IMR-90 (cell line): Measurements from ENCODE around the gene TSSK3.

Source experiments
- BHLHE40 ChIP-seq: fragments of 150-350 bp; IDR thresholded peaks from 2 replicates; pipeline ENCODE4 v1.6.1; 2016; ENCODE audit warnings: mild to moderate bottlenecking, low read depth, low read length
- CEBPB ChIP-seq: IDR thresholded peaks from 2 replicates; pipeline ENCODE4 v1.6.1; 2012; ENCODE audit warnings: low read depth, low read length, improper control_type of control experiment
- FOS ChIP-seq: fragments of 150-350 bp; IDR thresholded peaks from 2 replicates; pipeline ENCODE4 v1.6.1; 2016; ENCODE audit warnings: low read depth, low read length
- MAFK ChIP-seq: IDR thresholded peaks from 2 replicates; pipeline ENCODE4 v1.6.1; 2012; ENCODE audit warnings: low read depth, low read length, improper control_type of control experiment
- MXI1 ChIP-seq: IDR thresholded peaks from 2 replicates; pipeline ENCODE4 v1.6.1; 2012; ENCODE audit warnings: low read depth, mild to moderate bottlenecking, low read length, moderate library complexity, borderline replicate concordance
- POLR2A ChIP-seq: IDR thresholded peaks from 2 replicates; pipeline ENCODE4 v1.6.1; 2012; ENCODE audit warnings: mild to moderate bottlenecking, low read depth, low read length
- RAD21 ChIP-seq: IDR thresholded peaks from 2 replicates; pipeline ENCODE4 v1.6.1; 2012; ENCODE audit warnings: low read length, improper control_type of control experiment
- RCOR1 ChIP-seq: IDR thresholded peaks from 2 replicates; pipeline ENCODE4 v1.6.1; 2012; ENCODE audit warnings: mild to moderate bottlenecking, low read length, improper control_type of control experiment; ENCODE audit not compliant: insufficient replicate concordance
- RFX5 ChIP-seq: IDR thresholded peaks from 2 replicates; pipeline ENCODE4 v1.8.0; 2012; ENCODE audit warnings: low read depth, mild to moderate bottlenecking, low read length, moderate library complexity
- SMC3 ChIP-seq: fragments of 150-350 bp; IDR thresholded peaks from 2 replicates; pipeline ENCODE4 v1.6.1; 2016; ENCODE audit warnings: low read depth, mild to moderate bottlenecking, antibody characterized with exemption, low read length, moderate library complexity
- TF ChIP-seq, protein P1 (sequence below): conservative IDR thresholded peaks from 2 replicates; pipeline ENCODE4 v1.5.1; 2012; ENCODE audit warnings: mild to moderate bottlenecking, low read depth, low read length, improper control_type of control experiment
- TF ChIP-seq, protein P2 (sequence below): fragments of 150-350 bp; IDR thresholded peaks from 2 replicates; pipeline ENCODE4 v1.6.1; 2016; ENCODE audit warnings: low read depth, mild to moderate bottlenecking, low read length, moderate library complexity, borderline replicate concordance
- TF ChIP-seq, protein P3 (sequence below): fragments of 150-350 bp; IDR thresholded peaks from 2 replicates; pipeline ENCODE4 v1.6.1; 2017; ENCODE audit warnings: mild to moderate bottlenecking, antibody characterized with exemption, low read length, low read depth

DNA sequence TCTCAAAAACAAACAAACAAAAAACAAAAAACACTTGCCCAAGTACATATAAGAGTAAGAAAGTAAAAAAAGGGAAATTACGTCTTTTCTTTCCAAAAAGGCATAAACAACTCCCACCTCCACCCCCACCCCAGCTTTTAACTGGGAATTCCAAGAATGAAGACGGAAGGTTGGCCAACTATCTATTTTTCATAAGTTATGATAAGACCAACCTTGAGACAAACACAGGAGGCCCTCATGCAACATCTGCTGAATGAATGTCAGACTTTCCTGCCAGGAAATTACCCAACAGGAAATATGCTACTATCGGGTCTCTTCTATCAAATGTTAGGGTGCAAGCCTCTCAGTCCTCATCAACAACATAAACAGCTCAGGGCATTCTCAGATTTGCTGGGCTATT, 30.0 kb downstream of the TSSK3 start:
- TF ChIP-seq, protein P1, sequence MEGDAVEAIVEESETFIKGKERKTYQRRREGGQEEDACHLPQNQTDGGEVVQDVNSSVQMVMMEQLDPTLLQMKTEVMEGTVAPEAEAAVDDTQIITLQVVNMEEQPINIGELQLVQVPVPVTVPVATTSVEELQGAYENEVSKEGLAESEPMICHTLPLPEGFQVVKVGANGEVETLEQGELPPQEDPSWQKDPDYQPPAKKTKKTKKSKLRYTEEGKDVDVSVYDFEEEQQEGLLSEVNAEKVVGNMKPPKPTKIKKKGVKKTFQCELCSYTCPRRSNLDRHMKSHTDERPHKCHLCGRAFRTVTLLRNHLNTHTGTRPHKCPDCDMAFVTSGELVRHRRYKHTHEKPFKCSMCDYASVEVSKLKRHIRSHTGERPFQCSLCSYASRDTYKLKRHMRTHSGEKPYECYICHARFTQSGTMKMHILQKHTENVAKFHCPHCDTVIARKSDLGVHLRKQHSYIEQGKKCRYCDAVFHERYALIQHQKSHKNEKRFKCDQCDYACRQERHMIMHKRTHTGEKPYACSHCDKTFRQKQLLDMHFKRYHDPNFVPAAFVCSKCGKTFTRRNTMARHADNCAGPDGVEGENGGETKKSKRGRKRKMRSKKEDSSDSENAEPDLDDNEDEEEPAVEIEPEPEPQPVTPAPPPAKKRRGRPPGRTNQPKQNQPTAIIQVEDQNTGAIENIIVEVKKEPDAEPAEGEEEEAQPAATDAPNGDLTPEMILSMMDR, result no peak
- TF ChIP-seq RFX5 (no peak), MXI1 (no peak), POLR2A (no peak), RCOR1 (no peak), FOS (no peak), SMC3 (no peak), BHLHE40 (no peak), MAFK (no peak), RAD21 (no peak), CEBPB (no peak)
- TF ChIP-seq, protein P2, sequence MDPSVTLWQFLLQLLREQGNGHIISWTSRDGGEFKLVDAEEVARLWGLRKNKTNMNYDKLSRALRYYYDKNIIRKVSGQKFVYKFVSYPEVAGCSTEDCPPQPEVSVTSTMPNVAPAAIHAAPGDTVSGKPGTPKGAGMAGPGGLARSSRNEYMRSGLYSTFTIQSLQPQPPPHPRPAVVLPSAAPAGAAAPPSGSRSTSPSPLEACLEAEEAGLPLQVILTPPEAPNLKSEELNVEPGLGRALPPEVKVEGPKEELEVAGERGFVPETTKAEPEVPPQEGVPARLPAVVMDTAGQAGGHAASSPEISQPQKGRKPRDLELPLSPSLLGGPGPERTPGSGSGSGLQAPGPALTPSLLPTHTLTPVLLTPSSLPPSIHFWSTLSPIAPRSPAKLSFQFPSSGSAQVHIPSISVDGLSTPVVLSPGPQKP, result no peak
- TF ChIP-seq, protein P3, sequence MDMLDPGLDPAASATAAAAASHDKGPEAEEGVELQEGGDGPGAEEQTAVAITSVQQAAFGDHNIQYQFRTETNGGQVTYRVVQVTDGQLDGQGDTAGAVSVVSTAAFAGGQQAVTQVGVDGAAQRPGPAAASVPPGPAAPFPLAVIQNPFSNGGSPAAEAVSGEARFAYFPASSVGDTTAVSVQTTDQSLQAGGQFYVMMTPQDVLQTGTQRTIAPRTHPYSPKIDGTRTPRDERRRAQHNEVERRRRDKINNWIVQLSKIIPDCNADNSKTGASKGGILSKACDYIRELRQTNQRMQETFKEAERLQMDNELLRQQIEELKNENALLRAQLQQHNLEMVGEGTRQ, result no peak
